ENCODE data around the gene THSD7B.

THSD7B gene

DNA sequence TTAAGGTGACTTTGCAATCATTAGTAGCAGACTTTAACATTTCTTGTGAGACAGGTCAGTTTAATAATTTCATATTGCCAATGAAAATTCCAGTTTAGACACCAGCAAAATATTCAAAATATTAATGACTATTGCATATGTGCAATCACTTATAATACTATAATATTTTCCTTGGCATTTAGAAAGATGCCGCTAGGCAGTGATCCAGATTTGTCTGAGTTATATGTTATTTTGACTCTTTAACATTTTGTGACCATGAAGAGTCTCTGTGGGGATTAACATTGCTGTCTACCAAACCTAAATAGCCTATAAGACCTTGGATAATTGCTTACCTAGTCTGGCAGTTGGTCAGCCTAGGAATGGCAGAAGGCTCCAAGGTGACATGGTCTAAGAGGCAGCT lies 389.6 kb downstream of the THSD7B start:
- DNase-seq (ENCODE audit: low read depth), result no peak

DNA sequence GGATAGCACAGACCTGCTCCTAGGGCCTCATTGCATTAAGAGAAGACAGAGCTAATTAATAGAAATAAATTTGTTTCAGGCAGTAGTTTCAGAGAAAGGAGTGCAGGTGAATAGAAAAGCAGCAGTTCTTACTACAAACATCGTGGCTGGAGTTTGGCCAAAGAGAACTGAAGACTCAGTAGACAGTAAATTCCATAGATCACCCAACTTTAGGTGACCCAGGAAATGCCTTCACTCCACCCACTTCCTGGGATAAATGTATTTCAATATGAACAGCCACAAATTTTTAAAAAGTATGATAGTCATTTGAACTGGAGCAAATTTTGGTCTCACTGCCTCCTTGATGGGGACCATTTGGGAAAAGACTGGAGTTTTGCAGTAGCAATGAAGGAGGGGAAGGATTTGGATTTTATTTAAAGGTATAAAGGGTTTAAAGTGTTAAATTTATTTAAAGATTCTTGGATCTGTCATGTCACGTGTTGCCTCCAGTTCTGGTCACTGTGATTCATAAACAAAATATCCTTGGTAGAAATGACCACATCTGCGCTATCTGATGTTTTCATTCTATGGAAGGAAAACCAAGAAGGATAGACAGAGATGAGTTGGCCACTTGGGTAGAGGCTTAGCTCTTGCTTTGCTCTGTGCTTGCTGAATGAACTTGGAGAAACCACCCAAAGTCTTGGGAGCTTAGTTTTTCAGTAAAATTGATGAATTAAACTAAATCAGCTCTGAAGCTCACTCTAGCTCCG lies 390.2 kb downstream of the THSD7B start:
- peak; percentile 75 for DNase-seq (ENCODE audit: low read depth)

DNA sequence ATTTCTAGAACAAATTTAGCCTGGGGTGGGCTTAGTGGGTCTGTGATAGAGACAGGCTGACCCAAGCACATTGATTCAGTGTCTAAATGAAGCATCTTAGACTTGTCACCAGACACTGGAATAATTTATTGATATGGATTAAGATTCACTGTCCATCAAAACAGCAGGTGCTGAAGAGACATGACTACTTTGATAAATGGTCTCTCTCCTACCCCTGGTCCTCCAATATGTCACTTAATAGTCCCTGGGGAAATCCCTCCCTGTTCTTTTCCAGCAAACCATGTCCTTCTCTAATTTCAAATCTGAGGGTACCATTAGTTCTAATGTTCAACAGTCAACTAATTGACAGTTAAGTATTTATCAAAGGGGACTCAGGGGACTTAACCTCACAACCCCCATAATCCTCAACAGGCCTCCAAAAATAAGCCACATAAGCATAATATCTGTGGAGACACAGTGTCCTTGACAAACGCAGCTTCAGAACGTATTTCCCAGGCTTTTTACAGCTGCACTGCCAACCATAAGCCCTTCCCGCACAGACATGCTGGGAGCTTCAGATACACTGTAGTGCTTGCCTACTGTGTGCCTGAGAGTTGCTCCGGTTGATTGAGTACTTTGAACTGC lies 391.0 kb downstream of the THSD7B start:
- DNase-seq (ENCODE audit: low read depth), result no peak

DNA sequence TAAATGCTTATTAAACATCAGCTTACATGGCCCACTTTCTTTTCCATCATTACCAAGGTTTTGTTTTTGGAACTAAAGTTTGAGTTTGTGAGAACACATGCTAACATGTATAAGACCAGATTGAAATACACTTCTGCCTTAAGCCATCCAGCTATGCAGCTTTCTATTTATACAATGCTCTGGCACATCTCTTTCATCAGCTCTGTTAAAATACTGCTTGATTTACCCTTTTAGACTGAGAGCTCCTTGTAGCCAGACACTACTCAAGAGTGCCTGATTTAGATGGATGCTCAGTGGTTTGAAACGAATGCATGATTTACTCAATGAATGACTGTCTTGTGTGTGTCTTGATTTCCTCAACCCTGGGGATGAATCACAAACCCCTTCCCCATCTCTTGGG lies 392.5 kb downstream of the THSD7B start:
- no peak for DNase-seq (ENCODE audit: low read depth)

DNA sequence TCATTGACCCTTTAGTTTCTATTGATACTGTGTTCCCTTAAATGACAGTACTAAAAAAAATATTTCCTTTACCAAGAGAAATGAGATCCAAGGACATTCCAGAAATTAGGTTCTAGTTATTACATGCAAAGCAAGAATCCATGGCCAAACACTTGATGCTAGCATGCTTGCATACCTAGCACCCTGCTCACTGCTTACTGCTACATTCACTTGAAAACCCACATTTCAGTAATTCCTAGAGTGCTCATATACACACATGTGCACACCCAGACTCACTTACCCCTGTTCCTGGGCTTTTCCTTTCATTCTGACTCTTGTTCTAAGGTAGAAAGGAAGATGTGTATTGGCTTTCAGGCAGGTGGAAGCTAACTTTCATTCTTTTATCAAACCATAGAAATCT lies 395.9 kb downstream of the THSD7B start:
- DNase-seq (ENCODE audit: low read depth), result no peak

DNA sequence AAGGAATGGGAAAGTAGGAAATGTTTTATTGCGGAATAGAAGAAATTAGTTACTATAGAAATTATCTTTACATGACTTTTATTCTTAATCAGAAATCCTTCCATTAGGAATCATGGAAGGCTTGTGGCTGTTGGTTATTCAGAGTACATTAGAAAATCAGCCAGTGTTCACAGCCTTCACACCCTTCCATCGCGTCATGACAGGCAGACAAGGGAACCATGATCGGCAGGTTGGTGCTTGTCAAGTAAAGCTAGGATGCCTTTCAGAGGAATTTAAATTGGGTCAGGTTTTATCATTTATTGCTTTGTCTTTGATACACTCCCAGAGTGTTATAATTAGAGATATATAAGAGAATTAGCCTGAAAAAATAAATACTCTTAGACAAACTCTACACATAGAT lies 400.6 kb downstream of the THSD7B start:
- DNase-seq (ENCODE audit: low read depth), result no peak

DNA sequence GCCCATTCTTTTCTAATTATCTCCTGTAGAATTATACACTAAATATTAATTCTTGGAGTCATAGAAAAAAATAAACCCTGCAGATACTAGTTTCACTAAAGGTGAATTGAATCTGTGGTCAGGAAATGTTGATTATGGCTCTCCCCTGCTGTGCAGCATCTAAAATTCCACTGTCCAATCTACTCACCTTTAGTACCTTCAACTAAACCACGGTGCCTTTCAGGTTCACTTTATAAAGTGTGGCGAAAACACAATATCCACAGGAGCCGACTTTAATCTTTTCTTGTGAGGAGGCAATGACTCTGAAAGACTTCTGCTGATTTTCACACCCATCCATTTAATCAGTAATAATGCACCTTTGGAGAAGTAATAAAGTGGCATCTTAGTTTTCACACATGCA lies 402.3 kb downstream of the THSD7B start:
- no peak for DNase-seq (ENCODE audit: low read depth)

DNA sequence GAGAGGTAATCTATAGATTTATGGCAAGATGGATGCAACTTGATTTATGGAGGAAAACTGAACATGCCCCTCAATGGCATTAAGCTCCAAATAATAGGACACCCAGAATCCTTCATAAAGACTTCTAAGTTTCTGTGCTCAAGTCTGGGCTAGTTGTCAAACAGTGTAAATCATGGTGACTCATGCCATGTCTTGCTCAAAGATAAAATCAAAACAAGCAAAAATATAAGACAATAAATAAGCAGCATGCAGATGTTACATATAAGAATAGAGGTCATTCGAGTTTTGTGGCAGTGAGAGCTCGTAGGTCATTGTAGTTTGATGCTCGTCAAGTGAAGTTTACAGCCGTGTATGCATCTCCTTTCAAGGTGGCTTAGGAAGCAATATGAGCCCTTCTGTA lies 403.2 kb downstream of the THSD7B start:
- DNase-seq (ENCODE audit: low read depth), result peak; percentile 69

DNA sequence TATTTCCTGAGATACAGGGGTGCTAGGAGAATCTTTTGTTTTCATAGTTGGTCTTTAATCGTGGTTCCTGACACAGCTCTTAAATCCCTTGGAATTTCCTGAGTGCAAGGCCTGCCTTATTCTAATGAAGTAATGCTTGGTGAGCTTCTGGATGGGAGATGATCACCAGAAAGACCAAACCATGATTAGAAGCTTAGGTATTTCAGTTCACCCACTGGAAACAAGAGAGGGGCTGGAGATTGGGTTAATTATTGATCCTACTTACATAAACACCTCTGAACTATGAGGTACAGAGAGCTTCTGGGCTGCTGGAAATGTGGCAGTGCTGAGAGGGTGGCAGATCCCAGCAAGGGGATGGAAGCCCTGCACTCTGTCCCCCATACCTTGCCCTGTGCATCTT lies 406.8 kb downstream of the THSD7B start:
- DNase-seq (ENCODE audit: low read depth), result peak; percentile 72

DNA sequence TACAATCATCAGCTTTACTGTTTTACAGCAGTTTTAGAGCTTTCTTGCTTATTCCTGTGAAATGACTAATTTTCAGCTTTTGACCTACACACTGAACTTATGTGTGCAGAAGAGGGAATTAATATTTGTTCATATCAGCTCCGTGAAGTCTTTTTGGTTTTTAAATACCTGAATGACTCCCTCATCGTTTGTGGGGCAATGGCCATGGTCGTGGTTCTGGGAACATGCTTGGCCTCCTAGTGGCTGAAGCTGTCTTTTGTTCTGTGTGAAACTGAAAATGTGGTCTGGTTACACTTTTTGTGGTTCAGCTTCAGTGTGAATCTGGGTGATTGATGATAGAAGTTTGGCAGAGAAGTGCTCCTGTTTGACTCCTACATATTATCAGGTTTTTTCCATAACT lies 408.1 kb downstream of the THSD7B start:
- DNase-seq (ENCODE audit: low read depth), result peak; percentile 88

DNA sequence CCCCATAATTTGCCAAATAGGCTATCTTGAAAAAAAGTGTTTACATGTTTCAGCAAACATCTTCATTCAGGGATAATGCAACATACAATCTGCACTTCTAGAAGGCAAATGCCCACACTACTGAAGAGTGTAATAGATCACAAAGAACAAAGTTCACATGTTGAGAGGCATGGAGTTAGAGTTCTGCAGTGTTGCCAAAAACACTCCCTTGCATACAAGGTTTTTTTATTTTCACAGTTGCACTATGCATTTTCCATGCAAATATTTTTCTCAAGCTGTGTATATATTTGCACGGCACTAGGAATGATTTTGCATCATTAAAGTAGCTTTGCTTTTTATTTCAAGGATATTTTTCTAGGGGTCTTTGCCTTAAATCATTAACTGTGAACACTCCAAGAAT lies 409.9 kb downstream of the THSD7B start:
- DNase-seq (ENCODE audit: low read depth), result no peak

DNA sequence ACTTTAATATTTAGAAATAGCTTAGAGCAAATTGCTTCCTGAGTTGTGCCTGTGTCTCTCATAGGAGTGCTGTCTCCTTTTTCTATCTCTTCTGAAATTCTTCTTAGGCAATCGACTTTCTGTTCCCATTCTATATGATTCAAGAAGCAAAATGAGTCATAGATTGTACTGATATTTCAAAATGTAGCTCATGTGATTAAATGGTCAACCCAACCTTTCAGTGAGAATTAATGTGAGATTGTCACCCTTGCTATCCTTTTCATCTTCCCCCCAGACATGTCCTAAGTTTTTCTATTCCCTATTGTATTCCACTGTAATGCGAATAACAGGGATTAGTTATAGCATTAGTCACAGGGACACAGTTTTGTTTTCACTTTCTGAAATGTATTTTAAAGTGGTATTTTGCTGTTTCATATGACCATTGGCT lies 413.6 kb downstream of the THSD7B start:
- peak; percentile 86 for DNase-seq (ENCODE audit: low read depth)

DNA sequence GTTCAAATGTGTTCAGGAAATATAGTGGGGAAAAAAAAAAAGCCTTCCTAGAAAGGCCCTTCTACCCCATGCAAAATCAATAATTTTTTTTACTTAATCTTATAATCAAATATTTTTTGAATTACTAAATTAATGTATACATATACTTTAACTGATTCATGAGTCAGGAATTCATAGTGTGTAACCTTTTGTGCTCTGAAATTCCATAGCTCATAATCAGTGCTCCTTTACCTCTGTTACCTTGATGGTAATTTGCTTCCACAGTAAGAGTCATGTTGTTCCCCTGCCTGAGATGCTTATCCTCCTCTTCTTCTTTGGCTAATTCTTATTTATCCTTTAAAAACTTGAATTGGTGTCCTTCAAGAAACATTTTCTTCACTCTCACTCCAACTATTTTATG lies 414.2 kb downstream of the THSD7B start:
- no peak for DNase-seq (ENCODE audit: low read depth)

DNA sequence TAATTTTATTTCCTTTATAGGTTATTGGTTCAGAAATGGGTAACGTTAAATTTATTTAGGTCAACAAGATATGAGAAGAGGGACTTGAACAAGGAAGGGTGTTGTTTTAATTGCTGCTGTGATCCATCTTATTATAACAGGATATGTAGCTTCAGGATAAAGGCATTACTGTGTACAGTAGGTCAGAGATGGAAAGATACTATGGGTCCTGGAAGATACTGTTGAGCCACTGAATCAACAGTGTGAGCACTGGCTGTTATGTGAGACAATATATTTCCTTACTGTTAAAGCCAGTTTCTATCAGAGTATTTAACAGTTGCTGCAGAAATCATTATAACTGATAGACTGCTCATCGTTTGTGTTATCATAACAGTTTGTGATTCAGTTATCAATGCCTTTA lies 414.7 kb downstream of the THSD7B start:
- DNase-seq (ENCODE audit: low read depth), result no peak

DNA sequence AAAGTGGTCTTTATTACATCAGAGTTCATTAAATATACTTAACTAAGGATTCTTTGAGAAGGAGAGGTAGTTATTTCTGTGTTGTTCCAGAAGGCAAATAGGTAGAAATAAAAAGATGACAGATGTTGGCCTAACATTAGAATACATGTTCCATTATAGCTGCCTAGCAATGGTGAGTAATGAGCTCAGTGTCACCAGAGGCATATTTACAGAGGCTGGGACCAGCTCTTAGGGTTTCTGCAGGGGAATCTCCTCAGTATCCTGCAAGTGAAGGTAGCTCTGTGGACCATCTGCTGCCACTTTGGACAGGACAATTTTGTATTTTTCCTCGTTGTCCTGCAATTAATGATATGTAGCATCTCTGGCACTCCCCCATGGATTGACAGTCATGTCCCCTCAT lies 416.0 kb downstream of the THSD7B start:
- DNase-seq (ENCODE audit: low read depth), result no peak

DNA sequence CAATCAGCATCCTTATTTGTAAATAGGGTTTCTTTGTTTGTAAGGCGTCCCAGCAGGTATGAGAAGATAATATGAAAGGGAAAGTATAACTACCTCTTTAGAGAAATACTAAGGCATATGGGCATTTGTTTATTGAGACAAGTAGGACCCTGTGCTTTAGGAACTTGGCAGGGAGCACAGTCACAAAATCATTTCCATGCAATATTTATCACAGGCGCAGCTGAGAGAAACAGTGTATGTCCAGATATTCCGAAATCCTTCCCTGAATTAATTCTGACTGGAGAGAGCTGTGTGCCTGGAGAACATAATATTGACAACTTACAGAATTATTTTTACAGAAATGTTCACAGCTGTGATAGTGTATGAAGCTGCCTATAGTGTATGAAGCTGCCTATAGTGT lies 416.7 kb downstream of the THSD7B start:
- no peak for DNase-seq (ENCODE audit: low read depth)

DNA sequence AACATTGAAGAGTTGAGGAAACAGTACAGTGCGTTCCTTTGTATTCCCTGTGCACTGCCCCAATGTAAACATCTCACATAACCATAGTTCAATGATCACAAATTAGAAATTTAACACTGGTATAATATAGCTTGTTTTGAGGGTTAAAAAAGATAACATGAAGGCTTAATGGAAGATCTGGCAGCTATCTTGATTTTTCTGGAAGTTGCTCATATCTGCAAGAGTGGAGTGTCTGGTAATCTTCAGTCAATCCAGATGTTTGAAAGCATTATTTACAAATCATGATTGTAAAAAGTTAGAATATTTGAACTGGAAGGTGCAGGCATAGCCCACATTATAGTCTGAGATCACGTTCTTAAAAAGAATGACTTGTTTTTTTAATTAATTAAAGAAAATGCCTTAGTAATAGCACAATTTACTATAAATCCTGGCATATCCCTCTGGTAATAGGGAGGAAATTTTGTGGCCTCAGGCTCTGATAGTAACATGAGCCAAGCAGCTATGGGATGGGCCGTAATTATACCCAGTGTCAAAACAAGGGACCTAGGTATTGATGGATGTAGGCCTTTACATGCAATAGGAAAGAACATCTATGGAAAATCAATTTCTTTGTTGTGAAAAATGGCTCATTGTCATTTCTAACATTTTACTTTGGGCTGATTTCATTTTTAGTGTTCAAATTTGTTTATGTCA lies 418.0 kb downstream of the THSD7B start:
- no peak for DNase-seq (ENCODE audit: low read depth)

DNA sequence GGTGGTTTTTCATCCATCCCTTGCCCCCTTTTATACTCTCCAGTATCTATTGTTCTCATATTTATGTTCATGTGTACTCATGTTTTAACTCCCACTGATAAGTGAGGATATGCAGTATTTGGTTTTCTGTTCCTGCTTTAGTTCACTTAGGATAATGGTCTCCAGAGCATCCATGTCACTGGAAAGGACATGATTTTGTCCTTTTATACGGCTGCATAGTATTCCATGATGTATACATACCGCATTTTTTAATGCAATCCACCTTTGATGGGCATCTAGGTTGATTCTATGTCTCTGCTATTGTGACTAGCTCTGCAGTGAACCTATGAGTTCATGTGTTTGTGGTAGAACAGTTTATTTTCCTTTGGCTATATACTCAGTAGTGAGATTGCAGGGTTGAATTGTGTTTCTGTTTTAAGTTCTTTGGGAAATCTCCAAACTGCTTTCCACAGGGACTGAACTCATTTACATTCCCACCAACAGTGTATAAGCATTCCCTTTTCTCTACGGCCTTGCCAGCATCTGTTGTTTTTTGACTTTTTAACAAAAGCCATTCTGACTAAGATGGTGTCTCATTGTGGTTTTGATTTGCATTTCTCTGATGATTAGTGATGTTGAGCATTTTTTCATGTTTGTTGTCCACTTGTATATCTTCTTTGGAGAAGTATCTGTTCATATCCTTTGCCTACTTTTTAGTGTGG lies 420.2 kb downstream of the THSD7B start:
- DNase-seq (ENCODE audit: low read depth), result no peak

DNA sequence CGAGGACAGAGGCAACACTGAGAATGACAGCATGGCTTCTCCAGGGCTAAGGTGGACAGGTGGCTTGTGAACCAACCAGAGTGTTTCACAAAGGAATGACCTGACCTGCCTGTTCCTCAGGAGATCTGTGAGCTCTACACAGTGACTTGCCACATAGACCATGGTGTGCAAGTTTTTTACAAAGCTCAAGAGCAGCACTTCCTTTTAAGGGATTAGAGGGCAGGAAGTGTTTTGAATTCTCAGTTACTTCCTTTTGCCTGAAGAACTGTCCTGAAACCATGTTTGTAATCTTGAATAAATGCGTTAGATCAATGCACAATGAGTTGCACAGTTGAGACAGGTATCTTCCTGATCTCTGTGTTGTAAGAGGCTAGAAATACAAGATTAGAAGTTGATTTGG lies 421.9 kb downstream of the THSD7B start:
- DNase-seq (ENCODE audit: low read depth), result no peak

DNA sequence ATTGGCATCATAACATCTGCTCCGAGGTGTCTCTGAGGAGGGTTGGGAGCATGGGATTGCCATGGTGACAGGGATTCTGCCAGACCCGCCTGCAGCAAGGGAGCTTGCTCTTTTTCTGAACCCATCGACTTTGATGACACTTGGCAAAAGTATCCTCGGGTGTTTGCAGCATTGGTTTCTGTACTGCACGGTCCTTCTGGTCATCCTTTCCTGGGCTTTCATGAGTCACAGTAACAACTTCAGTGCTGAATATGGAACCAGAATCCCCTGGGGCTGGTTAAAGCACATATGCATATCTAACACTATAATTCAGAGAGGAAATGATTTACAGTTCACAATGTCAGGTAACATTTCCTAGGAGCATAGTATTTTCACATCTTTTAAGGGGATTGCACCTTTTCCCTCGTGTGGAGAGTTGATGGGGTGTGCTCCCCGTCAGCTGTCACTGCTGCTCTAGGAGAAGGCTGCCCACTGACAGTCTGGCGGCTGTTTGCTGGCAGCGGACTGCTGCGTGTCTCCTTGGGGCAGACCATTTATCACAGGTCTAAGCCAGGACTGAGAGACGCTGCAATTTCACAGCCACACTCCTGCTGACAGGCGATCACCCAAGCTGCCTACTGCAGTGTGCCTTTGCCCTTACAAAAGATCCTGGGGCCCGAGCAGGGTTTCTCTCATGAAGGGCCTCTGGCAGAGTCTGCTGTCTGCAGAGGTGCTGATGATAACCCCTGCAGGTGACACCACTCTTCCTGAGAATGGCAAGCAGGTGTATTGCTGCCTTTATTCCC lies 425.3 kb downstream of the THSD7B start:
- no peak for DNase-seq (ENCODE audit: low read depth)

DNA sequence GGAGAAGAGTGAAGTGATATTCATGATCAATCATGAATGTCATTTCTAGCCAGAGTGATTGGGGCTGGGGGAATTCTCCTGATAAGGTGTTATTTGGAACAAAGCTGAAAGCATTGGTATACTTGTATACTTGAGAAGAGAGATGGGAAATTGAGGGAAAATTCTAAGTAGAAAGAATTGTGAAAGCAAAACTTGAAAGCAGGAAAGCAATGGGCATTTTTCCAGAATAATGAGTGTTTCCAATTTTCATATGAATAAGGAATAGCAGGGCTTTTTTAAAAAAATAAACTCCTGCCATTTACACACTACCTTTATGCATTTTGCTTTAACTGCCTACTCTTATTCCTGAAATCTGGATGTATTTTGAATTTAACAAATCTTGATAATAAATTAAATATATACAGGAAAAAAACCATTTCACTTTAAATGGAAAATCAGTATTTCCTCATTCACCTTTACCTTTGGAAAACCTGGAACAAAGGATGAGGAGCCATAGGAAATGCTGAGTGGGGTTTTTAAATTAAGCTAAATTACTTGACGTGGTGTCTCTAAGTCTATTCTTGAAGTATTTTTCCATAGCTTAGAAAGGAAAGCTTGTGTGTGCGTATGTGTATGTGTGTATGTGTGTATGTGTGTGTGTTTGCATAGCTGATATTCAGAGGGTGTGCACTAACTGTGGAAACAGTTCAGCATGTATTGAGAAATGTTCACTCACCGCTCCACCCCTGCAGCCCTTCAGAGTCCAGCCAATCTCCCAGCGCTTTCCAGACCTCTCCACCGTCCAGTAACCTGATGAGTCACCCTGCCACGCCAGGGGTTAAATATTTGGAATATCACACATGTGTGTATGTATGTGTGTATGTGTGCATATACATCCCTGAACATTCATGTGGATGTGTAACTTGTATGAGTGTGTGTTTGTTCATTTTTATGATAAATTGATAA lies 427.3 kb downstream of the THSD7B start:
- peak; percentile 90 for DNase-seq (ENCODE audit: low read depth)
